BLaER1 treated with 17β-estradiol and CSF1 and Interleukin-3, amounts not matched to agents 10 nM and 100 nM (cell line): ENCODE measurements around the gene TNNT1.
A peak's percentile ranks its signal among the peaks of the same experiment; 100 is the strongest.

ENCODE experiments used
- H3K27ac ChIP-seq, 11 experiments: shearing (Covaris generic); formaldehyde crosslinking; 2 replicates each; pipeline ENCODE4 v1.8.1; 2022
- H3K27me3 ChIP-seq, 11 experiments: shearing (Covaris generic); formaldehyde crosslinking; 2 replicates each; pipeline ENCODE4 v1.8.1; 2022
- H3K36me3 ChIP-seq, 11 experiments: shearing (Covaris generic); formaldehyde crosslinking; 2 replicates each; pipeline ENCODE4 v1.8.1; 2022
- H3K4me1 ChIP-seq, 10 experiments: shearing (Covaris generic); formaldehyde crosslinking; 2 replicates each; pipeline ENCODE4 v1.8.1; 2022
- H3K4me2 ChIP-seq, 11 experiments: shearing (Covaris generic); formaldehyde crosslinking; 2 replicates each; pipeline ENCODE4 v1.8.1; 2022
- H3K4me3 ChIP-seq, 10 experiments: shearing (Covaris generic); formaldehyde crosslinking; 2 replicates each; pipeline ENCODE4 v1.8.1; 2022
- H3K9ac ChIP-seq, 11 experiments: shearing (Covaris generic); formaldehyde crosslinking; 2 replicates each; pipeline ENCODE4 v1.8.1; 2022
- H3K9me3 ChIP-seq, 11 experiments: shearing (Covaris generic); formaldehyde crosslinking; replicated peaks in 1 of 11; 2 replicates each; pipeline ENCODE4 v1.8.1; 2022
- H4K20me1 ChIP-seq, 11 experiments: shearing (Covaris generic); formaldehyde crosslinking; 2 replicates each; pipeline ENCODE4 v1.8.1; 2022
- Cebpa-rat ChIP-seq, 11 experiments: shearing (Covaris generic); IDR thresholded peaks; 2 replicates each; pipeline ENCODE4 v1.8.1; 2022

The TNNT1 gene

DNA sequence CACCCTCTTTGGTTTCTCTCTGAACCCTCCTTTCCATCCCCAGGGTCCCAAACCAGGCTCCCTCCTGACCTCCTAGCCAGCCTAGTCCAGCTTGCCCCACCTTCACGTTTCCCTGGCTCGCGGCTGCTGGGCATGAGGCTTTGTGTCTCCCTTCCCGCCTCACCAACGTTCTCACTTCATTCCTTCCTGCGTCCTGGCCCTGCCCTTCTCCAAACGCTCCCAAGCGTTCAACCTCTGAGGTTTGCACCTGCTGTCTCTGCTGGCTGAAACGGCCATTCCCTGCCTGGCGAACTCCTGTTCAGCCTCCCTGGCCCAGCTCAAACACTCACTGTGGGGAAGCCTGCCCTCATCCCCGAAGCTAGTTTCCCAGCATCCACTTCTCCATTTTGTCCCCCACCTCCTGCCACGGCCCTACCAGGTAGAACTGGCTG, 61.0 kb downstream of the TNNT1 start:
- Histone ChIP-seq H4K20me1 (peaks cover 52 to 98% (median 65%) of the 10 kb centered on the region in 11 experiments), H3K36me3 (peaks cover 26 to 48% (median 37%) of the 10 kb centered on the region in 11 experiments; a peak in 20 of 22 replicates), H3K27me3 (peaks cover 37 to 52% (median 49%) of the 10 kb centered on the region in 11 experiments), H3K4me3 (no peak overlapping the region; a peak in 1 of 20 replicates), H3K4me1 (peaks cover 19 to 29% (median 24%) of the 10 kb centered on the region in 10 experiments), H3K27ac (no peak overlapping the region), H3K4me2 (peak overlapping the region; percentile 63 to 97 (median 87)), H3K9me3 (no peaks in the 10 kb centered on the region), H3K9ac (peak overlapping the region in 3 of 11 experiments; percentile 21 to 61 (median 24); a peak in 3 of 22 replicates)
- TF ChIP-seq Cebpa-rat (IDR thresholded peaks at IDR 0.05), result no peak

GRCh38 chr19:55087542-55087901, 61.5 kb downstream of the TNNT1 start:
- H3K36me3 ChIP-seq, result peaks cover 21 to 43% (median 32%) of the 10 kb centered on the region in 11 experiments; a peak in 20 of 22 replicates
- peak overlapping the region in 8 of 10 experiments; percentile 35 to 66 (median 56); a peak in 13 of 20 replicates for H3K4me3 ChIP-seq
- TF ChIP-seq Cebpa-rat (IDR thresholded peaks at IDR 0.05), result no peak
- peaks cover 0 to under 1% (median 0%) of the 10 kb centered on the region in 11 experiments; a peak in 6 of 22 replicates for H3K9me3 ChIP-seq
- no peak overlapping the region for H3K27ac ChIP-seq
- H3K4me1 ChIP-seq, result peaks cover 19 to 29% (median 24%) of the 10 kb centered on the region in 10 experiments
- H3K9ac ChIP-seq, result peak overlapping the region in 3 of 11 experiments; percentile 21 to 53 (median 51); a peak in 1 of 22 replicates
- peaks cover 48 to 94% (median 63%) of the 10 kb centered on the region in 11 experiments for H4K20me1 ChIP-seq
- peaks cover 42 to 58% (median 54%) of the 10 kb centered on the region in 11 experiments for H3K27me3 ChIP-seq
- H3K4me2 ChIP-seq, result peak overlapping the region; percentile 63 to 97 (median 87)

DNA sequence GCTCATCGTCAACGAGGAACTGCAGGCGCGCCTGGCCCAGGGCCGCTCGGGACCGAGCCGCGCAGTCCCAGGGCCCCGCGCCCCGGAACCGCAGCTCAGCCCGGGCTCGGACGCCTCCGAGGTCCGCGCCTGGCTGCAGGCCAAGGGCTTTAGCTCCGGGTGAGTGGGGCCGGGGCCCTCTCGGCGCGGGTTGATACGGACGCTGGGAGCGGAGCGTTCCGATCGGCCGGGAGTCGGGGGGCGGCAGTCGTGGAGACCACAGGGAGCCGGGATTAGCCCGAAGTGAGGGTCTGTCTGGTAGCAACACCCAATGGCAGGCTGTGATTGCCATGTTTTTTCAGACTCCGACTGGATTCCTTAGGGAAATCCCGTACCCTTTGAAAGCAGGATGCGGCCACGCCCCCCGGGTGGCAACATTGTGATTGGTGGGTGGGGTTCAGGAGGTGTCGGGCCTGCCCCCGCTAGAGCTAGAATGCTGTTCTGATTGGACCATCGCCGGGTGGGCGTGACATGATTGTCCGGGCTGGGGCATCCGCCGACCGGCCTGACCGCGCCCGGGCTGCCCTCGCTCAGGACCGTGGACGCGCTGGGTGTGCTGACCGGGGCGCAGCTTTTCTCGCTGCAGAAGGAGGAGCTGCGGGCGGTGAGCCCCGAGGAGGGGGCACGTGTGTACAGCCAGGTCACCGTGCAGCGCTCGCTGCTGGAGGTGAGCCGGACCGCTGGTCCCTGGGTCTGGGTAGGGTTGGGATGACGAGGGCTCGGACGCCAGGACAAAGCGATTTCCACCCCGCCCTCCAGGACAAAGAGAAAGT, 62.1 kb downstream of the TNNT1 start:
- Histone ChIP-seq H3K4me2 (peak overlapping the region; percentile 63 to 97 (median 87)), H4K20me1 (peaks cover 42 to 88% (median 63%) of the 10 kb centered on the region in 11 experiments), H3K27ac (no peak overlapping the region), H3K9ac (peak overlapping the region in 8 of 11 experiments; percentile 26 to 62 (median 52); a peak in 10 of 22 replicates), H3K27me3 (peaks cover 48 to 63% (median 60%) of the 10 kb centered on the region in 11 experiments), H3K4me3 (peak overlapping the region; percentile 31 to 66 (median 54); a peak in 18 of 20 replicates), H3K9me3 (peaks cover 0 to 7% (median 0%) of the 10 kb centered on the region in 11 experiments; a peak in 11 of 22 replicates), H3K36me3 (peaks cover 15 to 37% (median 26%) of the 10 kb centered on the region in 11 experiments; a peak in 20 of 22 replicates), H3K4me1 (peaks cover 19 to 34% (median 29%) of the 10 kb centered on the region in 10 experiments)
- TF ChIP-seq Cebpa-rat (IDR thresholded peaks at IDR 0.05), result no peak

DNA sequence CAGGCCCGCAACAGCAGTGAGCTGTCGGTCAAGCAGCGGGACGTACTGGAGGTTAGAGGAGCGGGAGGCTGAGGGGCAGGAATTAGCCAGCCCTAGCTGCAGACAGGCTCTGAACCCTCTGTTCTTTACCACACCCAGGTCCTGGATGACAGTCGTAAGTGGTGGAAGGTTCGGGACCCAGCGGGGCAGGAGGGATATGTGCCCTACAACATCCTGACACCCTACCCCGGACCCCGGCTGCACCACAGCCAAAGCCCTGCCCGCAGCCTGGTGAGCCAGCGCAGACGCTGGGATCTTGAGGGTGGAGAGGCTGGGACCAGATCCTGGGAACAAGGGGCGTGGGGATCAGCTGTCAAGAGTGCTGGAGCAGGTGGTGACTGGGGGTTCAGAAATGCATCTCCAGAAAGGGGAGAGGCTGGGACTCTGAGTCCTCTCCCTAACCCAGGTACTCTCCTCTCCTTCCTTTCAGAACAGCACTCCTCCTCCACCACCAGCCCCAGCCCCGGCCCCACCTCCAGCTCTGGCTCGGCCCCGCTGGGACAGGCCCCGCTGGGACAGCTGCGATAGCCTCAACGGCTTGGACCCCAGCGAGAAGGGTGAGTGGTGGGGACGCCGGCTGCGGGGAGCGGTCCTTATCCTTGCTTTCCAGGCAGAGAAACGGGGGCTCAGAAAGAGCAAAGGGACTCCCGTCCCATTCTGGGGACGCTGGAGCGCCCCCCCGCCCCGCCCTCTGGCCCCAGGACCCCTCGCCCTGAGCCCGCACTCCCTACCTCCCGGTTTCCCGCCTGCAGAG, 62.9 kb downstream of the TNNT1 start:
- TF ChIP-seq Cebpa-rat (IDR thresholded peaks at IDR 0.05), result no peak
- H3K4me3 ChIP-seq, result peak overlapping the region in 9 of 10 experiments; percentile 31 to 66 (median 55); a peak in 14 of 20 replicates
- peaks cover 8 to 29% (median 18%) of the 10 kb centered on the region in 11 experiments; a peak in 20 of 22 replicates for H3K36me3 ChIP-seq
- peaks cover 0 to 11% (median 0%) of the 10 kb centered on the region in 11 experiments; a peak in 11 of 22 replicates for H3K9me3 ChIP-seq
- H3K27me3 ChIP-seq, result peaks cover 52 to 69% (median 64%) of the 10 kb centered on the region in 11 experiments
- peak overlapping the region in 5 of 11 experiments; percentile 46 to 62 (median 56); a peak in 6 of 22 replicates for H3K9ac ChIP-seq
- peaks cover 19 to 41% (median 33%) of the 10 kb centered on the region in 10 experiments for H3K4me1 ChIP-seq
- H3K4me2 ChIP-seq, result peak overlapping the region; percentile 63 to 97 (median 87)
- H3K27ac ChIP-seq, result no peak overlapping the region
- peaks cover 39 to 80% (median 59%) of the 10 kb centered on the region in 11 experiments for H4K20me1 ChIP-seq

DNA sequence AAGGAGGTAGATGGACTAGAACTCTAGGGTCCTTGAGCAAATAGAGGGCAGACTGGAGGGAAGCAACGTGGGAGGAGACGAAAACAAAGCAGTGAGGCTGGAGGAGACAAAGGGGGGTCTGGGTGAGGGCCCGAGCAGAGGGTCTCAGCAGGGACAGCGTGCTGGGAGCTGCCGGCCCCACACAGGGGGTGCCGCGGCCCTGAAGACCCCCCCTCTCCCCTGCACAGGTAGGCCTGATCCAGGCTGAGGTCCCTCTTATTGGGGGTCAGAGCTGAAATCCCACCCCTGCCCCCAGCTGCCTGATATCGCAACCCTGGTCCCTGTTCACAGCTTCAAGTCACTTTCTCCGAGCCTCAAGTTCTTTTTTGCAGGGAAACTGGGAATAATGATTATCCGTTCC, 64.6 kb downstream of the TNNT1 start:
- Histone ChIP-seq H4K20me1 (peaks cover 33 to 63% (median 44%) of the 10 kb centered on the region in 11 experiments), H3K4me1 (peaks cover 24 to 54% (median 48%) of the 10 kb centered on the region in 10 experiments), H3K9ac (no peak overlapping the region), H3K36me3 (peaks cover 0 to 12% (median 2%) of the 10 kb centered on the region in 11 experiments; a peak in 9 of 22 replicates), H3K4me2 (no peak overlapping the region), H3K9me3 (peaks cover 0 to 11% (median 0%) of the 10 kb centered on the region in 11 experiments; a peak in 11 of 22 replicates), H3K27me3 (peaks cover 52 to 69% (median 64%) of the 10 kb centered on the region in 11 experiments), H3K27ac (no peak overlapping the region), H3K4me3 (no peak overlapping the region)
- TF ChIP-seq Cebpa-rat (IDR thresholded peaks at IDR 0.05), result no peak

- peaks cover 0 to 11% (median 0%) of the 10 kb centered on the region in 11 experiments; a peak in 11 of 22 replicates for H3K9me3 ChIP-seq
- peaks cover 0 to 11% (median 0%) of the 10 kb centered on the region in 11 experiments; a peak in 8 of 22 replicates for H3K36me3 ChIP-seq
- H3K4me3 ChIP-seq, result no peak overlapping the region
- H3K27ac ChIP-seq, result no peak overlapping the region
- H3K9ac ChIP-seq, result no peak overlapping the region
- H3K4me1 ChIP-seq, result peaks cover 21 to 51% (median 45%) of the 10 kb centered on the region in 10 experiments
- H3K4me2 ChIP-seq, result no peak overlapping the region
- H3K27me3 ChIP-seq, result peaks cover 49 to 67% (median 63%) of the 10 kb centered on the region in 11 experiments
- H4K20me1 ChIP-seq, result peaks cover 23 to 51% (median 38%) of the 10 kb centered on the region in 11 experiments
- TF ChIP-seq Cebpa-rat (IDR thresholded peaks at IDR 0.05), result no peak
Measured at GRCh38 chr19:55083004-55083850, 65.8 kb downstream of the TNNT1 start.
